Heart right ventricle (tissue), 16 donors: ENCODE results near the gene OOEP. TPM values are rescaled to one million over a fixed set of nuclear protein-coding genes. Genes with fewer than 3 reads are reported as not detected.
"Not testable (repeated sequence)": the region's sequence is repeated elsewhere in the genome, so short reads cannot be mapped to it uniquely, and the experiment has no call there.

Experiments
- ATAC-seq, 8 donors: fragments of 200-7000 bp; cut with Tn5 transposase; one replicate each; pipeline ENCODE4 v1.9.1; 2020; ENCODE audit warnings: mild to moderate bottlenecking in 8 of 8, moderate library complexity in 8 of 8, moderate number of reproducible peaks in 1 of 8
- DNase-seq, 2 donors: peaks; one replicate each; pipeline ENCODE4 v3.0.0-alpha.2; 2020
- H3K27ac ChIP-seq, 10 donors: fragments of 200-600 bp; sonication (generic) in 2 of 10; one replicate each; pipeline versions ENCODE4 v1.5.0 to v1.8.0; 2020 to 2022; ENCODE audit warnings: mild to moderate bottlenecking in 3 of 10
- H3K27me3 ChIP-seq, 7 donors: fragments of 200-600 bp; one replicate each; pipeline ENCODE4 v1.8.0; 2021 to 2022; ENCODE audit warnings: mild to moderate bottlenecking in 2 of 7
- H3K36me3 ChIP-seq, 9 donors: fragments of 200-600 bp; sonication (generic) in 1 of 9; one replicate each; pipeline versions ENCODE4 v1.5.0 to v1.8.0; 2020 to 2022; ENCODE audit warnings: mild to moderate bottlenecking in 2 of 9
- H3K4me1 ChIP-seq, 9 donors: fragments of 200-600 bp; sonication (generic) in 1 of 9; one replicate each; pipeline versions ENCODE4 v1.5.0 to v1.8.0; 2020 to 2022; ENCODE audit warnings: mild to moderate bottlenecking in 4 of 9
- H3K4me3 ChIP-seq, 10 donors: fragments of 200-600 bp; sonication (generic) in 2 of 10; one replicate each; pipeline versions ENCODE4 v1.5.0 to v1.8.0; 2020 to 2022; ENCODE audit warnings: mild to moderate bottlenecking in 7 of 10, moderate library complexity in 2 of 10
- H3K9me3 ChIP-seq, 11 donors: fragments of 200-600 bp in 10 of 11; sonication (generic) in 2 of 11; one replicate each; pipeline versions ENCODE4 v1.5.0 to v1.8.0; 2013 to 2022; ENCODE audit warnings: mild to moderate bottlenecking in 2 of 11, control low read depth in 1 of 11, moderate library complexity in 1 of 11
- CTCF ChIP-seq, 9 donors: fragments of 200-600 bp; sonication (generic) in 2 of 9; IDR thresholded peaks; one replicate each; pipeline versions ENCODE4 v1.5.0 to v1.8.0; 2021 to 2022; ENCODE audit warnings: antibody characterized with exemption in 9 of 9, mild to moderate bottlenecking in 5 of 9, moderate library complexity in 1 of 9
- WGBS, 2 donors: extraction: QIAGEN DNeasy Blood & Tissue Kit; methylation state at CpG; one replicate each; pipeline ENCODE4 v1.1.7; 2013; ENCODE audit warnings: inconsistent platforms in 1 of 2; 5-methylcytosine and 5-hydroxymethylcytosine counted together
- intact Hi-C, 10 donors: fragments of 100-400 bp; cut with DNase I; formaldehyde crosslinking; loops; one replicate each; pipeline versions ENCODE4 v1.11.1 to v1.14.2; 2022
- polyA plus RNA-seq, 2 donors: library from polyadenylated mRNA; stranded (reverse); fragments of 200-250 nt; gene quantifications; one replicate each; pipeline ENCODE4 v1.2.3, GENCODE V29; 2013
- total RNA-seq, 10 donors: library from RNA; stranded (reverse); fragmentation: NEBNext Ultra II Directional in 3 of 10; extraction: Animal tissue kit (Norgen Biotek cat#: 25700) in 3 of 10; gene quantifications; one replicate each; pipeline versions ENCODE4 v1.2.1 to v1.2.4, GENCODE V29; 2021 to 2023
- donor health status: Arrhythmogenic right ventricular cardiomyopathy.
- donor health status: ischemic (EF 13 %, LVEDD 7.1; RV severe dilation, severe dysfunction).
- donor health status: healthy with polysubstance abuse.
- donor health status: DM: no; HTN: yes; CAD: no.
- donor health status: DM: no; HTN: no; CAD: no.
- donor health status: ischemic (EF 25% LVEDD 6.9; RV normal size, moderate dysfunction).
- donor health status: ischemic (EF 25% LVEDD 5.7; RV mildly dilated, moderate dysfunction).
- donor health status: healthy.
- donor health status: DM: yes; HTN: yes; CAD: no.
- donor health status: Ischemic cardiomyopathy.
- donor health status: ischemic (EF 35%, LVEDD 5.7; RV mildly dilated, moderate dysfunction).
- donor health status: nonischemic (EF 11% LVEDD 7.7; RV severe dilation, severe dysfunction).
- donor health status: DM: yes; HTN: yes; CAD: no.
- donor health status: PGD.
- donor health status: ischemic (EF 29% LVEDD 5.4; RV normal size, mild dysfunction).
- donor health status: nonischemic (EF 23%, LVEDD 6.1; RV moderate dilation, normal function).

Gene OOEP
- total and polyA plus RNA-seq, 12 donors: 0.03 TPM; not detected in 11

GRCh38 chr6:73382462-73383113, 12.9 kb upstream of the OOEP start:
- H3K27ac ChIP-seq: no peak overlapping the region
- DNase-seq: no peak
- H3K4me1 ChIP-seq: no peaks in the 10 kb centered on the region
- H3K4me3 ChIP-seq: no peak overlapping the region
- TF ChIP-seq CTCF (IDR thresholded peaks at IDR 0.05): no peak
- H3K27me3 ChIP-seq: peaks cover 0 to 8% (median 0%) of the 10 kb centered on the region in 7 donors
- WGBS, 2 donors: 88 to 90% methylated on average over 6 of the region's 6 CpGs
- intact Hi-C loops: no loop called here
- H3K36me3 ChIP-seq: no peaks in the 10 kb centered on the region
- no peaks in the 10 kb centered on the region for H3K9me3 ChIP-seq
- ATAC-seq: no peak

GRCh38 chr6:73381531-73381930, 11.8 kb upstream of the OOEP start:
- H3K36me3 ChIP-seq, intact Hi-C loops, H3K4me3 ChIP-seq, H3K9me3 ChIP-seq, ATAC-seq, H3K4me1 ChIP-seq, H3K27ac ChIP-seq, H3K27me3 ChIP-seq, DNase-seq: not testable (repeated sequence)
- 93 to 96% methylated on average over 10 of the region's 10 CpGs for WGBS, 2 donors

GRCh38 chr6:73377225-73377624, 7.5 kb upstream of the OOEP start:
- Histone ChIP-seq H3K36me3 (no peaks in the 10 kb centered on the region), H3K27ac (no peak overlapping the region), H3K4me1 (no peaks in the 10 kb centered on the region), H3K9me3 (peaks cover 0 to 9% (median 3%) of the 10 kb centered on the region in 11 donors), H3K27me3 (no peaks in the 10 kb centered on the region), H3K4me3 (no peak overlapping the region)
- intact Hi-C loops: no loop called here
- ATAC-seq: no peak
- WGBS, 2 donors: 50 to 53% methylated on average over 3 of the region's 3 CpGs
- DNase-seq: no peak
- no peak for TF ChIP-seq CTCF (IDR thresholded peaks at IDR 0.05)

- Histone ChIP-seq H3K4me3 (no peak overlapping the region), H3K36me3 (no peaks in the 10 kb centered on the region), H3K4me1 (no peaks in the 10 kb centered on the region), H3K27ac (no peak overlapping the region), H3K27me3 (no peaks in the 10 kb centered on the region), H3K9me3 (peaks cover 0 to 25% (median 9%) of the 10 kb centered on the region in 11 donors)
- TF ChIP-seq CTCF (IDR thresholded peaks at IDR 0.05): no peak
- intact Hi-C loops: no loop called here
- DNase-seq (no peak), ATAC-seq (no peak)
- WGBS, 2 donors: 73 to 76% methylated on average over 1 of the region's 1 CpG
These were observed 5.5 kb upstream of the OOEP start for GRCh38 chr6:73375216-73375615.

- Histone ChIP-seq H3K27ac (no peak overlapping the region), H3K36me3 (no peaks in the 10 kb centered on the region), H3K27me3 (no peaks in the 10 kb centered on the region), H3K4me1 (no peaks in the 10 kb centered on the region), H3K9me3 (peaks cover 0 to 25% (median 10%) of the 10 kb centered on the region in 11 donors), H3K4me3 (no peak overlapping the region)
- ATAC-seq: no peak
- DNase-seq: no peak
- no peak for TF ChIP-seq CTCF (IDR thresholded peaks at IDR 0.05)
- intact Hi-C loops: no loop called here
- 75 to 86% methylated on average over 10 of the region's 10 CpGs for WGBS, 2 donors
These were observed 2.8 kb upstream of the OOEP start for GRCh38 chr6:73372516-73372915.
